ENCODE results near the gene RPL18.

- TF ChIP-seq, protein P1, sequence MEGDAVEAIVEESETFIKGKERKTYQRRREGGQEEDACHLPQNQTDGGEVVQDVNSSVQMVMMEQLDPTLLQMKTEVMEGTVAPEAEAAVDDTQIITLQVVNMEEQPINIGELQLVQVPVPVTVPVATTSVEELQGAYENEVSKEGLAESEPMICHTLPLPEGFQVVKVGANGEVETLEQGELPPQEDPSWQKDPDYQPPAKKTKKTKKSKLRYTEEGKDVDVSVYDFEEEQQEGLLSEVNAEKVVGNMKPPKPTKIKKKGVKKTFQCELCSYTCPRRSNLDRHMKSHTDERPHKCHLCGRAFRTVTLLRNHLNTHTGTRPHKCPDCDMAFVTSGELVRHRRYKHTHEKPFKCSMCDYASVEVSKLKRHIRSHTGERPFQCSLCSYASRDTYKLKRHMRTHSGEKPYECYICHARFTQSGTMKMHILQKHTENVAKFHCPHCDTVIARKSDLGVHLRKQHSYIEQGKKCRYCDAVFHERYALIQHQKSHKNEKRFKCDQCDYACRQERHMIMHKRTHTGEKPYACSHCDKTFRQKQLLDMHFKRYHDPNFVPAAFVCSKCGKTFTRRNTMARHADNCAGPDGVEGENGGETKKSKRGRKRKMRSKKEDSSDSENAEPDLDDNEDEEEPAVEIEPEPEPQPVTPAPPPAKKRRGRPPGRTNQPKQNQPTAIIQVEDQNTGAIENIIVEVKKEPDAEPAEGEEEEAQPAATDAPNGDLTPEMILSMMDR (conservative IDR thresholded peaks at IDR 0.05; ENCODE audit: low read length) = no peak
- TF ChIP-seq EZH2phosphoT487 (IDR thresholded peaks at IDR 0.05; ENCODE audit: borderline replicate concordance) = no peak
Measured at GRCh38 chr19:48641850-48642249, 22.9 kb upstream of the RPL18 start.
